Measurements from ENCODE around the gene IGFBP1.

DNA sequence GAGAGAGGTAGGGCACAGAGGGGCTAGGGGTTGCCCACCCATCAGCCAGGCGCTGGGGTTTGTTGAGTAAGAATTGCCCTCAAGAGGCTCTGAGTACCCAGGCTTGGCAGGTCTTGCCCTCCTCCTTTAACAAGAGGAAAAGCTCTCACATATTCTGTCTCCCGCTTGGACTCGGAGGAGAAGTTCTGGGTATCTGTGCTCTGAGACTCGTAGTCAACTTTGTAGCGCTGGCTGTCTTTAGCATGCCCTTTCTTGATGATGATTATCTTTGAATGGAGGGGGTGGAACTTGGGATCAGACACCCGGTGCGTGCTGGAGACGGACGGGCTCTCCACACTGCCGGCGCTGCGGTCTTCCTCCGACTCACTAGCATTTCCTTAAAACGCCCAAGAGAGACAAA, 28.8 kb downstream of the IGFBP1 start:
- TF ChIP-seq POLR2AphosphoS5 (IDR thresholded peaks at IDR 0.05) (no peak), POLR2A (IDR thresholded peaks at IDR 0.05) (no peak), EP300 (IDR thresholded peaks at IDR 0.05) (no peak)
- TF ChIP-seq, protein P1, sequence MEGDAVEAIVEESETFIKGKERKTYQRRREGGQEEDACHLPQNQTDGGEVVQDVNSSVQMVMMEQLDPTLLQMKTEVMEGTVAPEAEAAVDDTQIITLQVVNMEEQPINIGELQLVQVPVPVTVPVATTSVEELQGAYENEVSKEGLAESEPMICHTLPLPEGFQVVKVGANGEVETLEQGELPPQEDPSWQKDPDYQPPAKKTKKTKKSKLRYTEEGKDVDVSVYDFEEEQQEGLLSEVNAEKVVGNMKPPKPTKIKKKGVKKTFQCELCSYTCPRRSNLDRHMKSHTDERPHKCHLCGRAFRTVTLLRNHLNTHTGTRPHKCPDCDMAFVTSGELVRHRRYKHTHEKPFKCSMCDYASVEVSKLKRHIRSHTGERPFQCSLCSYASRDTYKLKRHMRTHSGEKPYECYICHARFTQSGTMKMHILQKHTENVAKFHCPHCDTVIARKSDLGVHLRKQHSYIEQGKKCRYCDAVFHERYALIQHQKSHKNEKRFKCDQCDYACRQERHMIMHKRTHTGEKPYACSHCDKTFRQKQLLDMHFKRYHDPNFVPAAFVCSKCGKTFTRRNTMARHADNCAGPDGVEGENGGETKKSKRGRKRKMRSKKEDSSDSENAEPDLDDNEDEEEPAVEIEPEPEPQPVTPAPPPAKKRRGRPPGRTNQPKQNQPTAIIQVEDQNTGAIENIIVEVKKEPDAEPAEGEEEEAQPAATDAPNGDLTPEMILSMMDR (IDR thresholded peaks at IDR 0.05) = no peak

Measured in upper lobe of left lung (tissue), 4 donors.